Left ventricle myocardium superior (tissue), 1 donor: ENCODE results near the gene LEF1. TPM values are rescaled to one million over a fixed set of nuclear protein-coding genes. Genes with fewer than 3 reads are reported as not detected.

Source experiments
- ATAC-seq: fragments of 200-7000 bp; cut with Tn5 transposase; one replicate; pipeline ENCODE4 v1.9.1; 2020; ENCODE audit warnings: mild to moderate bottlenecking, moderate library complexity
- DNase-seq: peaks from one replicate; pipeline ENCODE4 v3.0.0-alpha.2; 2020
- intact Hi-C: fragments of 100-400 bp; cut with micrococcal nuclease; formaldehyde crosslinking; loops from one replicate; pipeline ENCODE4 v1.11.0; 2022
- total RNA-seq: library from RNA; stranded (reverse); fragmentation: NEBNext Ultra II Directional; extraction: Animal tissue kit (Norgen Biotek cat#: 25700); gene quantifications from one replicate; pipeline ENCODE4 v1.2.1, GENCODE V29; 2021
- donor health status: DM: no; HTN: yes; CAD: no; lungs with severe emphysema.

LEF1 gene
- total RNA-seq, 1 donor from 2014 or later = 0.47 TPM

DNA sequence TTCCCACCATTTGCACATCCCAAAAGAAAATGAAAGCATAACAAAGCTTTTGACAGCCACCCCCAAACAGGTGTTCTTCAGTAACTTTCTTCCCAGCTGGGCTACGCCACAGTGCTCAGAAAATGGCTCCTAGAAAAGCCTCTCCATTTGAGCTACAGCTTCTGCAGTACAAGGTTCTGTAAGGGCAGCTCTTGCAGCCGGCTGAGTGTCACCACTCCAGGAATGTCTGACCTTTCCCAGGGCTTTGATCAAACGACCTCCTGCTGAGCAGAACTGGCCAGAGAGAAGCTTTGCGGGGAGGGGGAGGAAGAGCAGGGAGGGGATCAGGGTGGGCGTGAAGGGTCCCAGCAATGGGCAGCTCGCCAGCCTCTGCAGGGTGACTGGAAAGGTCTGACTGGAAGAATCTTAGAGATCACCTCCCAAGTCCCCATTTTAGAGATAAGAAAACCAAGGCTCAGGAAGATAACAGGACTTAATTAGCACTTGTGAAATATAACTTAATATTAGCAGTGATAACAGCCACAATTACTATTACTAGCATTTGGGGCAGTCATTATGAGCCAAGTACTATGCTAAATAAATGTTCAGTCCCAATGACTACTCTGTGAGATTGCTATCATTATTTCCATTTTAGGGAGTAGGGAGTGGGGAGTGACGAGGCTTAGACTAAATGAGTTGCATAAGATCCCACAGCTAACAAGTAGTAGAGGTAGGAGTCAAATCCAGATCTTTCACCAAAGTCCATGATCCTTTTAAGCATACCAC is 51.1 kb downstream of the LEF1 start:
- intact Hi-C loops = no loop called here
- no peak for DNase-seq
- no peak for ATAC-seq

DNA sequence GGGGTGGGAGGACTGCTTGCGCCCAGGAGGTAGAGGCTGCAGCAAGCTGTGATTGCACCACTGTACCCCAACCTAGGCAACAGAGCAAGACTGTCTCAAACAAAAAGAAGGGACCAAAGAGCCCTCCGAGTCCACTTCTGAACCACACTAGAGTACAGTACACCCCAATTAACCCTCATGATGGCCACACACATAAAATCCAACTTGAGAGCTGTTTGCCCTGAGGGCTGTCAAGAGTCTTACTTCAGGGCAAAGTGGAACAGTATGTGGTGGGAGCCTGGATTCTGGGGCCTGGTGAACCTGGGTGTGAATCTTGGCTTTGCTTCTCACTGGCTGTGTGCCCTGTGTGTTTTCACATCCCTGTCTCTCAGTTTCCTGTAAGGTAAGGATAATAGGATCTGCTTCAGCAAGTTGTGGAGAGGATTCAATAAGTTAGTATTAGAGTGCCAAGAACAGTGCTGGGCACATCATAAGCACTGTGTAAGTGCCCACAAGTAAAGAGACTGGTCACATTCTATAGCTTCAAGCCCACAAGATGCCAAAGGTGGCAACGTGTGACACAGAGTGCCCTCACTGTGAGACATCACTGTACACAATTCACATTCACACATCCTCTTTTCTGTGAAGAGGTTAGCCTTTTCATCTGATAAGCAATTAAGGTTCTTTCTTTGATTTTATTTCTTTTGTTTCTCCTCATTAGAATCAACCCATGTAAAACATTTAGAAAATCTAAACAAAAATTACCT is 52.1 kb downstream of the LEF1 start:
- intact Hi-C loops = no loop called here
- ATAC-seq (no peak), DNase-seq (no peak)

DNA sequence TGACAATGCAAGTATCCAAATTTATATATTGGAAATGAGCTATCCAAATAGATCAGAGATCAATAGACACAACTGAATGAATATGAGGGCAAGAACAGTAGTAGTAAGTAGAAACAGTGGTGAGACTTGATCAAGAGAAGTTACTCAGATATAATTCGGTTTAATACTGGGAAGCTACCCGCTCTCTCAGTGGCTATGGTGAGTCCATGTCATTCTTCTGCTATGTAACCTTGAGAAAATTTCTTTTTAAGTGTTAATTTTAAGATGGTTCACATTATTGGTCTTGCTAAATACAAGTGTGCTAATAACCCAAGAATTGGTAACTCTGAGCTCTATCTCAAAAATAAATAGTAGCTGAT is 53.6 kb downstream of the LEF1 start:
- intact Hi-C loops = no loop called here
- no peak for ATAC-seq
- DNase-seq = no peak

DNA sequence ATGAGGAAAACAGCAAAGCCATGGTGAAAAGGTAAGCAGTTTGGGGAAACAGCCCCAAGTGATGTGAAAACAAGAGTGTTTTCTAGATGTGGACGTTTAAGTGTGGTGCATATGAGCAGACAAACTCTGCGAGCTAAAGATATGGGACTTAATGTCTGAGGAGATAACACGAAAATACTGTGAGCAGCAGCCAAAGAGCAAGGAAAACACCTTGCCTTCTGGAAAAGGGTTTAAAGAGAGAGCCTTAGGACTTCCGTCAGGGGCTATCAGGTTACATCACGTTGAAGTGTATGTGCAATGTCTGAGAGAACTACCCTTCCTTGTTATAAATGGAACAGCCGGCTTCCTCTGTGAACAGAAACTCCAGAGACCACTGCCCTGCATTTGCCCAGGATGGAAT is 54.2 kb downstream of the LEF1 start:
- ATAC-seq = no peak
- intact Hi-C loops = no loop called here
- DNase-seq = no peak

DNA sequence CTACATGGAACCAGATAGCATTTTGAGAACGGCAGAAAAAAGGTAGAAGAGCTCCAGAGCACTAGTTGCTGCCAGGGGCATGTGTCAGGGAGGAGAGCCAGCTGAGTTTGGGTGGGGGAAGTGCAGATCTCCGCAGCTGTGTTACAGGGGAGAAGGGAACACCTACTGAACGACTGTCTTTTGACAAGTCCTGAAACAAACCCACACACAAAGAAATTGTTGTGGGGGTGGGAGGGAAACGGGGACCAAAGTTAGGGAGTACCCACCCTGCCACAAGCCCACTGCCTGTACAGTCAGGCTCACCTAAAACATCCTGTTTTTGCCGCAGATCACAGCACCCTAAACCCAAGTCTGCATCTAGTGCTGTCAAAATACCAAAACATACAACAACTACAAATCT is 55.5 kb downstream of the LEF1 start:
- intact Hi-C loops = no loop called here
- DNase-seq (no peak), ATAC-seq (no peak)

DNA sequence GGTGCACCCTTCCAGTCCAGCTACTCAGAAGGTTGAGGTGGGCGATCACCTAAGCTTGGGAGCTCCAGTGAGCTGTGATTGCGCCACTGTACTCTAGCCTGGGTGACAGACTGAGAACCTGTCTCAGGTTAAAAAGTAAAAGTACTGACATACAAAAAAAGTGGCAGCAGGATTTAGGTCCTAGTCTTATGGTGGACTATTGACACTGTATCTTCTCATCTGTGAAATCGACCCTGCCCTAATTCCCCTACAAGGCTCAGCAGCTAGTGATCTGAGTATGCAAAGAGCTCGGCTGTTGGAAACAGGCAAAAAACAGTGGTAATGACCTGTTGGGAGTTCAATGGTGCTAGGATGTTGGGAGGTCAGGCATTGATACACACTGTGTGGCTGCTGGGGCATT is 57.0 kb downstream of the LEF1 start:
- no peak for ATAC-seq
- no peak for DNase-seq
- intact Hi-C loops = no loop called here

DNA sequence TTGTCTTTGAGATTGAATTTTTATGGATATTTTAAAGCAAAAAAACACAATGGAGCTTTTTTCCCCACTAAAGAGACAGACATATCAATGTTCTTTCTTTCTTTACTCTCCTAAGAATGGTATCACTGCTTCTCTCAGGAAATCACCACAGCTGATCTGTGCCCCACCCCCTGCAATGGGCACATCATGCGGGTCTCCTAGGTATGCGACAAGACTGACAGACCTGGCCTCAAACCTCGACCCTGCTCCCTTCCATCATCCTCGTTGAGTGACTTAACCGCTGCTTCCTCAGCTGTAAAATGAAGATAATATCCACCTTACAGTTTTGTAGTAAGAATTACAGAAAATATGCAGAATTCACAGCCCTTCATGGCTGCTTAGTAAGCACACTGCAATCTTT is 58.3 kb downstream of the LEF1 start:
- intact Hi-C loops = no loop called here
- ATAC-seq (no peak), DNase-seq (no peak)

DNA sequence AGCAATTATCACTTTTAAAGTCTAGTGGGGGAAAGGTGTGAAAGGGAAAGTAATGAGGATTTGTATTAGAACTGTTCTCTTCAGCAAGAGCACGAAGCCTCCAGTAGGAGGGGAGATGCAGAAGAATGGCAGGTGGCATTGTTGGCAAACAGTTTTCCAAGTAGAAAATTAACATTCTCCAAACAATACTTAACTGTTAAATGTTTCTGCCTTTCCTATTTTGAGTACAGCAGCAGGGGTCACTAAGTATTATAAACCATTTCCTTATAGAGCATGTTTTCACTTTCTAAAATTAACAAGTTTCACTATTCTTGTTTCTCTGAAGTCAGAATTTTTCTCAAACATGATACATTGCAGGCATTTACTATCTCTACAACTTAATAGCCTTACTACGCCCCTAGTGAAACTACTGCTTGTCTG is 58.7 kb downstream of the LEF1 start:
- DNase-seq = no peak
- intact Hi-C loops = no loop called here
- ATAC-seq = no peak

DNA sequence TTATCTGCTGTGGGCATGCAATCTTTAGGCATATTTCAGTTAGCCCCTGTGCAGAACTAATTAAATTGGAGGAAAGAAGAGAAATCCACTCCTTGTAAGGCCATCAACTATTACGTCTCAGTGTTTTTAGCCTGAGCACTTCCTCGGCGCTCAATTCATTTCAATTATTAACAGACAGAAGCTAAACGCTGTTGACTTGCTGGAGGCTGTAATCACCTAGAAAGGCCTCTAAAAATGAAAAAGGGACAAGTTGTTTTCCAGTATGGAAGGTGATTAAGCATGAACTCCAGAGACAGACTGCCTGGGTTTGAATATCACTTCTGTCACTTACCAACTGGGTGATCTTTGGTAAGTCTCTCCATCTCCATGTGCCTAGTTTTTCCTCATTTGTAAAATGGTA is 59.6 kb downstream of the LEF1 start:
- DNase-seq = no peak
- intact Hi-C loops = no loop called here
- ATAC-seq = no peak

DNA sequence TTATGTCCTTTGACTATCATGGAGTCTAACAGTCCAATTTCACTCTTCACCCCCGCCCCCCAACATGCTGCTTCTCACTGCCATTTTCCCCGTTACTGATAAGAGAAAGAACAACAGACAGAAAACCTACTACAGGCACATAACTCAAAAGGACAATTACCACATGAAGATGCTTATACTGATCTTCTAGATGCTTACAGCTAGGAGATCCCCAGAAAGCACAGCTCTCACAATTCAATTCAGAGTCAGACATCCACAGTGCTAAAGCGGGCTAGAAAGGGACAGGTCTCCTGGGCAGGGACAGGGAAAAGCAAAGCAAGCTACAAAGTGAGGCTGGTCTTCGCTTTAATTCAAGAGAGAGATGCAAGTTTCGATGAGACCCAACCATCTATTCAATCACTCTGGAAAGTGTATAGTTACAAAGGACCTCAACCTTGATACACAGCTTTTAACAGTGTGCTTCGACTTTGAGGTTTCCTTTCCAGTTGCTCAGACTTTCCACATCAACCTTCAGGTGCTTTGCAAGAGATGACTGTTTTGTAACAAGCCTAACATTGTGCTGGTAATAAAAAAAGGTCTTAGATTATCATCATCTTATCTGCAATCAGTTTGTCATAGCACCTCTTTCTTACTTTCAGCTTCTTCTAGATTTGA is 60.9 kb downstream of the LEF1 start:
- ATAC-seq (no peak), DNase-seq (no peak)
- intact Hi-C loops = no loop called here

DNA sequence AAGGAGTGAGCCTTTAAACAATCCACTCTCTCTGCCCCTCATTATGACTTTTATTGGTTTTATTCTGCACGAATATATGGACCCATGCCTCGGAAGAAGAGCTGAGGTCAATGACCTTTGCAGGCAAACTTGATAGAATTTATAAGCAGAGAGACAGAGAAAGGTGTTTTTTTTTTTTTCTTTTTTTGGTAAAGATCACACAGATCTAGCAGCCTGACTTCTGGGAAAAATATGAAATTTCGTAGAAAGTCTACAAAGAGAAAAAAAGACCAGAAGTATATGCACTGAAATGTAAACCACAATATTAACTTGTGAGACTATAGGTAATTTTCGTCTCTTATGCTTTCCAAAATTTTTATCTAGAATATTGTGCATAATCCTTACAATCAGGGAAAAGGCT is 61.6 kb downstream of the LEF1 start:
- no peak for ATAC-seq
- intact Hi-C loops = no loop called here
- no peak for DNase-seq

DNA sequence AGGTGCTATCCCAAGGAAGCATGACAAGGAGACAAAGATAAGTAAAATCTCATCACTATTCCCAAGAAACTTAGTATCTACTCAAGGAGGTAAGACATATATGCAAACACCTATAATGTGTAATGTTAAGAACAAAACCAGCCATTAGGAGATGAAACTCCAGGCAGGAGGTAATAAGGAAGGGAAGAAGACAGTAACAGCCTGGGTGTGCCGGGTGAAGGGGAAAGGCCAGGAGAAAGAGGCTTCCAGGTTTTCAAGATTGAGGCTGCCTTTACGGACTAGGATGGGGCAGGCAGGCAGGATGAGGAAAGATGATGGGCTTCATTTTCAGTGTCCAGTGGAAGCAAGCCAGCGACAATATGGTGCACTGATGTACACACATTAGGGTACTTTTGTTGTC is 62.5 kb downstream of the LEF1 start:
- no peak for DNase-seq

DNA sequence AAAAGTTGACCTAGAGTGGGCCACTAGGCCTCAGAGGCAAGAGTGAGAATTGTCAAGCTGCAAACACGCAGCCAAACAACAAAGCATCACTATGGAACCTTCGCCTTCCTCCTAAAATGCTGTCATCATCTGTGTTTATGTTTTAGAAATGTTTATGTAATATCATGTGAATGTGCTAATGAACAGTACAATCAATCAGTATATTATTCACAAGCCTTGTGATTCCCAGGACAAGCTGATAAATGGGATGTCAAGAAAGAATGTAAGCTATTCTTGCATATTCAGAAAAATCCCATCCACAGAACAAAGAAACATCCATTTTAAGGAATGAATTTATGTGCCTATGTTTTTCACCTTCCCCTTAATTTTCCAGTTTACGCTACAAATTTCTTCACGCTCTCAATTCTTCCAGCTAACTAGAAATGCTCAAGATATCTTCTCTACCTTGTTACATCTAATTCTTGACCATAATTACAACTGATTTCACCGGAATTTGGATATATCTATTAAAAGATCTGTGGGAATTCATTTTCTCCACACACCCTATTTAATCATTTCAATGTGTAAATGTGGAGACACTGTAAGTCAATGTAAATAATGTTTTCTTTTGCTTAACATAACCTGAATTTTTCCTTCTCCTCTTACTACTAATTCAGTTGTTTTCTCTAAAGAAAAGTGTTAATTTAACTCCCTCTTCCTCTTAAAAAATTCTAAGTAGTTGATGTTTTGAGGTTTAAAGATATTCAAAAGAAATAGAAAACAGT is 65.5 kb downstream of the LEF1 start:
- no peak for ATAC-seq
- DNase-seq = no peak
- intact Hi-C loops = no loop called here

More for the DNA sequence above, 62.5 kb downstream of the LEF1 start:
- ATAC-seq = no peak
- intact Hi-C loops = no loop called here

DNA sequence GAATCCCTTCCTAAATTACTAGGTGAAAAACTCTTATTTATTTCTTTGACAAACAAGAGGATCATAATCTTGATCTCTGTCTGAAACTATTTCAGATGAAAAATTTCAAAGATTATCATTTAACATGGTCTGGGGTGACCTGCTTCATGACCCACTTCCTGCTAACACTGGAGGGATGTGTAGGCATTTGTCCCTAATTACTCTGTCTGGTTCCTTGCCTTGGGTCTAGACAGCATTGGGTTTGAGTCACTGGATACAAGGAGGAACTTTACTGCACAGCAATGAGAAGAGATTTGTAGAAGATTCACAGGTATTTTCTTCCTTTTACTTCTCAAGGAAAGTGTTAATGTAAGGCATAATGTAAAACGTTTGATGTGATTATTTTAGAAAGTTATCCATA is 67.9 kb downstream of the LEF1 start:
- DNase-seq (no peak), ATAC-seq (no peak)
- intact Hi-C loops = no loop called here

DNA sequence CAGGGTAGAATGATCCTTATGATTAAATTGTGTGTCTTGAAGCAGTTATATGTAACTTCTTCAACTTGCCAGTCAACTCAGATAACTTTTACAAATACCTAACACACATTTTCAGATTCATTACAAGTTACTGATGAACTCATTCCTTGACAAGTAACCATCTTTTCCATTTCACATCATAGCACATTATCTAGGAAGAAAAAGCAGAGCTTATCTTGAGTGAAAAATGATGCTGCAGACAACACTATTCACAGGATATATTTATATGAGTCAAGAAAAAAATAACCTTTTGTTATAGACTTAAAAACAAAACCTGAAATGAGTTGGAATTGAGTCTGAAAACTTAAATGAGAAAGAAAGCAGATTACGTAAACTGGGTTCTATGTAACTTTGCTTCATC is 68.9 kb downstream of the LEF1 start:
- DNase-seq (no peak), ATAC-seq (no peak)
- intact Hi-C loops = no loop called here

DNA sequence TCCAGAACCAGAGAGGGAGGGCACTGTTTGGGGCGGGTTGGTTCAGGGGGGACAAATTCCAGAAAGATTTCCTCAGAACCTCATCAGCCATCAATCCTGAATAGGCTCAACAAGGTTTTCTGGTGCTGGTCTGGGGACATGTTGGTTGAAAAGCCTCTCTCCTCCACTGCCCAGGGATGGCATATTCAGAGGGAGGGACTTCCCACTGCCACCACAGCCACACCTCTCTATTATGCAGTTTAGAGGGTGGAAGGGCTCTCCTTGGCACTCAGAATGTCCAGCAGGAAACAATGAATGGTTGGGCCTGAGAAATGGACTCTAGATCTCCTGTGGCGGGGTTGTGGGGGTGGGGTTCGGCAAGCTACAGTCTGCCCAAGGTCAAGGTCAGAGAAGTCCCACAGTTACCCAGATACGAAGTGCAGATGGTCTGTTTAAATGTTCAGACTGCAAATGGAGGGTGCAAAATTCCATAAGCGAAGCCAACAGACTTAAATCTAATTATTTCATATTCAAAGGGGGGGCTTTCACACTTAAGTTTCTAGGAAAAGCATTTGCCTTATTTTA is 70.7 kb downstream of the LEF1 start:
- no peak for ATAC-seq
- no peak for DNase-seq
- intact Hi-C loops = no loop called here

DNA sequence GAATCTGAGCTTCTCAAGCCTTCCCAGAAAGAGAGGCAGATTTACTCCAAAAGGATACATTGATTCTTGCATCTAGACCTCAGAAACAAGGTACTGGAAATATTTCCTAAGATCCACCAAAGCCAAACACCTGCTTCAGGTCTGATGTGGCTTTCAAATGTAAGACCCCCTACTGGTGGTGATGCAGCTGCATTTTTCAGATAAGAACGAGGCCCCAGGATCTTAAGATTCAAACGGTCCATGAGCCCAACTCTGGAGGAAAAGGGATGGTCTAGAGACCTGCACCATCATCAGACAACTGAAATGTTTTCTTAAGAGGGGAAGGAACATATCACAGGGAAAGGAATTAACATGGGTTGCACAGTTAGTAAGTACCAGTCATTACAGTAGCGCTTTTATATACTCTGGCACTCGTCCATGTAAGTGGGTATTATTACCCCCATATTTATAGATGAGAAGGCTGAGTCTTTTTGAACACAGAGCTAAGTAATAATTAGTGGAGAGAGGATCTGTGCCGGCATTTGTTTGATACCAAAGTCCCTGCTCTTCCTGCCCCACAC is 73.7 kb downstream of the LEF1 start:
- intact Hi-C loops = no loop called here
- DNase-seq (no peak), ATAC-seq (no peak)

DNA sequence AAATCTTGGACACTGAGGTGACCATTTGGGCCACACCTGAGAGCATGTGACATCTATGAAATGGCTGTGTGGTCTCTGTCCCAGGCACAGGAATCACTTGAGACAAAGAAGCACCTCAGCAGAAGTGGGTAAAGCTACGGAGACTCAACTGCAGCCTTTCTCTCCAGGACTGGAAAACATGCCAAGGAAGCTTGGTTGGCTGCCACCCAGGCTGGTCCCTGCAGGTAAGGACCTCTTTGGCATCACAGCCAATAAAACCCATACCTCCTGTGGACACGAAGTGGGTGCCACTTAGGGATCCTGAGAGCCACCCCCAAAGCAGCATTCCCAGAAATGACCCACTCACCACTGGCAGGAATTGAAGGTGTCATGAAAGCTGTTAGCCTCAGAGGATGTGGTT is 74.6 kb downstream of the LEF1 start:
- DNase-seq = no peak
- intact Hi-C loops = no loop called here
- ATAC-seq = no peak

DNA sequence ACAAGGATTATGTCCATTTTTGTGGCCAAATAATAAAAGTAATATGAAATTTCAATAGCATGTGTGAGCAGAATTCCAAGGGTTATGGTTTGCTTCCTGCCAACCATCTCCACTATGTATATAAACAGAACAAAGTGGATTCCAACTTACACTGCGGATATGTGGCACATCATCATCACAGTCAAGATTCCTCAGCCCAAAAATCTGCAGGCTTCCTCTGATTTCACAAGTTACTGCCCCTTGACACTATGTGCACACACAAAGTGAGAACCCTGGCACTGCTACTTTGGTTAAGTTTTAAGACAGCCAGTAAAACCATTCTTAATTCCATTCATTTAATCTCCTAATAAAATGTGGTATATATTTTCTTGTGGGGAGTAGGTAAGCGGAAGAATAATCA is 76.4 kb downstream of the LEF1 start:
- DNase-seq (no peak), ATAC-seq (no peak)
- intact Hi-C loops = no loop called here
